Hypothalamus (tissue), 51 donors: Measurements from ENCODE around the gene PPWD1.
"Not testable (repeated sequence)": the region's sequence is repeated elsewhere in the genome, so short reads cannot be mapped to it uniquely, and the experiment has no call there.

Experiments used
- DNase-seq, 51 donors: peaks; one replicate each; lab custom pipeline; 2025; lab: John Stamatoyannopoulos, UW

The PPWD1 gene

GRCh38 chr5:65562731-65563701, at the start of gene PPWD1, which contains the start of gene CENPK:
Gene PPWD1 (plus strand): TSS chr5:65563296. CDS start chr5:65563311, 15 bp downstream.
Gene CENPK (minus strand): TSS chr5:65563168. CDS start chr5:65554907, 8,261 bp downstream.
- peak; percentile 56 to 96 (median 87) for DNase-seq

DNA sequence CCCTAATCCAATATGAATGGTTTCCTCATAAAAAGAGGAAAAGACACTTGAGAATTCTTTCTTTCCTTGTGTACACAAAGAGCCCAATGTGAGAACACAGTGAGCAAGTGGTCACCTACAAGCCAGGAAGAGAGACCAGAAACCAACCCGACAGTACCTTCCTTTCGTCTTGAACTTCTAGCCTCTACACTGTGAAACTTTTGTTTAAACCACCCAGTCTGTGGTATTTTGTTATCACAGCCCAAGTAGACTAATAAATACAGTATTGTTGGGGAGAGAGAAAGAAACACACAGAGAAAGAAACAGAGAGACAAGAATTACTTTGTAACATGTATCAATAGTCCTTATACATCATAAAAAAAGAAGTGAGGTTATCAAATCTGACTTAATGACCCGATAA, 37.4 kb upstream of the PPWD1 start:
- DNase-seq: no peak

DNA sequence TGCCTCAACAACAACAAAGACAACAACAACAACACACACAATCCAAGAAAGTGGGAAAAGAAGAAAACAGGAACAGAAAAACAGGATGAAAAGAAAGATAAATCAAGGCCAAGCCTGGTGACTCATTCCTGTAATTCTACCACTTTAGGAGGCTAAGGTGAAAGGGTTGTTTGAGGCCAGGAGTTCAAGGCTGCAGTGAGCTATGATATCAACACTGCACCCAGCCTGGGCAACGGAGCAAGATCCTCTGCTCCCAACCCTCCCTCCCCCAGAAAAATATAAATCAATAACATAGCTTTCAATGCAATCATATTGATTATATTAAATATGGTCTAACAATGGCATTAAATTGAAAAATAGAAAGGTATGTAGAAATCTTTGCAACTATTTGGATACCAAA, 32.2 kb upstream of the PPWD1 start:
- no peak for DNase-seq

DNA sequence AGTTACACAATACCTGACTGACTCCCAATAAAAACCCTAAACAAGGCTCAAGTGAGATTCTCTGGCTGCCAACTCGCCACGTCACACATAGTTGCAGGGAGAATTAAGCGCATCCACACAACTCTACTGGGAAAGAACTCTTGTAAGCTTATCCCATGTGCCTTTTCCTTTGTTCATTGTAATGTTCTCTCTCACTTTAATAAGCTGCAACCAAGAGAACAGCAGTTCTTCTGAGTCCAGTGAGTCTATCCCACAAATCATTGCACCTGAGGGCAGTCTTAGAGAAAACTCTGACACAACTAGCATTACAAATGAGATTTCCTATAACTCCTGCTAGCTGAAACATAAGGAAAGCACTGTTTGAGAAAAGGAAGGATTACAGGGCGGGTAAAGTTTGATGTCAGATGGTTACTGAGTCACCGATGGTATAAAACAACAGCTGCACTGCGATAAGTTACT, 27.5 kb upstream of the PPWD1 start:
- no peak for DNase-seq

- DNase-seq: no peak
Observed at GRCh38 chr5:65539827-65540226, 23.3 kb upstream of the PPWD1 start.

DNA sequence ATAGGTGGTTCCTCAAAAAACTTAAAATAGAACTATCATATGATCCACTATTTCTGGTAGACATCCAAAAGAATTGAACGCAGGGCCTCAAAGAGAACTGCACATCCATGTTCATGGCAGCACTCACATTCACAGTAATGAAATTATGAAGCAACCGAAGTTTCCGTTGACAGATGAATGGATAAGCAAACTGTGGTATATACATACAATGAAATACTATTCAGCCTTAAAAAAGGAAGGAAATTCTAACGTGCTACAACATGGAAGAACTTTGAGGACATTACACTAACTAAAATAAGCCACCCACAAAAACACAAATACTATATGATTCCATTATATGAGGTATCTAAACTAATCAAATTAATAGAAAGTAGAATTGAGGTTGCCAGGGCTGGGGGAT, 18.6 kb upstream of the PPWD1 start:
- DNase-seq: no peak

DNA sequence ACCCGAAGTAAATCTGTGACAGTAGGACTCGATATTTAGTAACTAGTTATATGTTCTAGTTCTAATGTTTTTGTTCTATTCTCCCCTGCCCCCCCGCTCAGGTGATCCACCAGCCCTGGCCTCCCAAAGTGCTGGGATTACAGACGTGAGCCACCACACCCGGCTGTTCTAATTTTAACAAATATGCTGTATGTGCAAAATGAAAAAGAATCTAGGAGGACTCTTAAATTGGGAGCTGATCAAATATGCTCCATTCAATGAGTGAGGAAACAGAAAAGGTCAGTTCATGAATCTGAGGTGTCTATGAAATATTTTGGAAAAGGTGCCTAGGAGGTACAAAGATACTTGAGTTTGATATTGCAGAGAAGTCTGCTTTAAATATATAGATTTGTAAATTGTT, 17.0 kb upstream of the PPWD1 start:
- no peak for DNase-seq

DNA sequence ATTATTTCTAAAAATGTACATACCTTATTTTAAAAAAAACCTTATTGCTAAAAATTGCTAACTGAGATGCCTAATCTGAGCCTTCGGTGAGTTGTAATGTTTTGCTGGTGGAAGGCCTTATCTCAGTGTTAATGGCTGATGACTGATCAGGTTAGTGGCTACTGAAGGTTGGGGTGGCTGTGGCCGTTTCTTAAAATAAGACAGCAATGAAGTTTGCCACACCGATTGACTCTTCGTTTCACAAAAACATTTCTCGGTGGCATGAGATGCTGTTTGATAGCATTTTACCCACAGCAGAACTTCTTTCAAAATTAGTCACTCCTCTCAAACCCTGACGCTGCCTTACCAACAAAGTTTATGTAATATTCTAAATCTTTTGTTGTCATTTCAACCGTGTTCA, 14.8 kb upstream of the PPWD1 start:
- no peak for DNase-seq

GRCh38 chr5:65553941-65554340, 9.2 kb upstream of the PPWD1 start:
- DNase-seq: no peak

- DNase-seq: no peak
Observed at GRCh38 chr5:65555287-65555686, 7.8 kb upstream of the PPWD1 start.

DNA sequence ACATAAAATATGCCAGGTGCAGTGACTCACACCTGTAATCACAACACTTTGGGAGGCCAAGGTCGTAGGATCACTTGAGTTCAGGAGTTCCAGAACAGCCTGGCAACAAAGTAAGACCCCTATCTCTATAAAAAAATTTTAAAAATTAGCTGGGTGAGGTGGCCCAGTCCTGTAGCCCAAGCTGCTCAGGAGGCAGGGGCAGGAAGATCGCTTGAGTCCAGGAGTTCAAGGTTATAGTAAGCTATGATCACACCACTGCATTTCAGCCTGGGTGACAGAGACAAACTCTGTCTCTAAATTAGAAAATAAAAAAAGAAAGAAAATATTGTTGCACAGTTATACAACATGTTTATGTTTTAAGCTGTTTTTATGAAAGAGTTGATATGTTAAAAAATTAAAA, 6.9 kb upstream of the PPWD1 start:
- no peak for DNase-seq

- DNase-seq: no peak
Observed at GRCh38 chr5:65556718-65557117, 6.4 kb upstream of the PPWD1 start.

GRCh38 chr5:65563777-65564176, 681 bp downstream of the PPWD1 start:
- no peak for DNase-seq

DNA sequence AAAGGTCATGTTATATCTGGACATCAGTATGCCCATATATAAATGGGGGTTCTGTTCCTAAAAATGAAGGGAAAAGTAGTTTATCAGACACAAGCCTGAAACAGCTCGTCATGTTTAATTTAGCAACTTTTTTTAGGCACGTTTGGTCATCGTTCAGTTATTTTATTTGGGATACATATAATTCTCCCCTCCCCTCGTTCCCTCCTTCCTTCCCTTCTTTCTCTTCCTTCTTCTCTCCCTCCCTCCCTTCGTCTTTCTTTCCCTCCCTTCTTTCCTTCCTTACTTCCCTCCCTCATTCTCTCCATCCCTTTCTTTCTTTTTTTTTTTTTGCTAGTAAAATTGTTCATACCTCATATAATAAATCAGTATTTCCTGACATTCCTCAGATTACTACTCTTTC, 3.4 kb downstream of the PPWD1 start:
- DNase-seq: no peak

GRCh38 chr5:65570598-65571226, 7.6 kb downstream of the PPWD1 start:
- DNase-seq: no peak

DNA sequence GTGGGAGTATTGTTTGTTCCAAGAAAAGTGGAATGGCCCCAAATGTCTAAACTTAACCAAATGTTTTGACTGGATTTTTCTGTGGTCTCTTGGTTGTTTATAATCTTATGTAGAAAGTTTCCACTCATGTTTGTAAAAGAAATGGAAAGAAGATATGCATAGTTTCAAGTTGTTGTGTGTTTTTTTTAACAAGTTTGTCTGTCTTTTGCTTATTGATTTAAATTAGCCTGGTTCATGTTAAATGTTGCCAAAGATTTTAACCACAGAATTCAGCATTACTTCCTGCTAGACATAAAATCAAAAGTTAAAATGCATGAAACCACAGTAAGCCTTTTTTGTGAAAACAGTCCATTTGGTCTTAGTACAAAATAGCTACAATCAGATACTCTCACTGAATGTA, 14.0 kb downstream of the PPWD1 start:
- DNase-seq: no peak

DNA sequence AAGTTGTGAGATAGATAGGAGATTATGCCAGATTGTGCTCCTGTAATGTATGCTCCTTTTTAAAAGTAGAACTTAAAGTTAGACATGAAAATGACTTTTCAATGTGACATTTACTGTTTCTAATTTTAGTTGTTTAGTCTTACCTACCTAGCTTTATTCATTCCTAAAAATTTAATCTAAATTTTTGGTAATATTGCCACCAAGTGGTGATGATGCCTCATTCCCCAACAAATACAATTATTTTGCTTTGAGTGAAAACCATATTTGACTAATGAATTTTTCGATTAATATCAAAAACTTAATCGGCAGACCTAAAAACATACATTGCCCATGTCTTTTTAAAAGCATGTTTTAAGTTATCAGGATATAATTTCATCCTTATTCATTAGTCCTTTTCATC, 25.6 kb downstream of the PPWD1 start:
- DNase-seq: no peak

- DNase-seq: not testable (repeated sequence)
Observed at GRCh38 chr5:65601761-65602160, 38.7 kb downstream of the PPWD1 start.

- no peak for DNase-seq
Observed at GRCh38 chr5:65611524-65611923, 48.4 kb downstream of the PPWD1 start.

- DNase-seq: no peak
Observed at GRCh38 chr5:65612298-65612907, 49.3 kb downstream of the PPWD1 start.

- no peak for DNase-seq
Observed at GRCh38 chr5:65620021-65620420, 56.9 kb downstream of the PPWD1 start.
